ENCODE data around the gene PCDHGC4. TPM values are rescaled to one million over a fixed set of nuclear protein-coding genes. Genes with fewer than 3 reads are reported as not detected.
A peak's percentile ranks its signal among the peaks of the same experiment; 100 is the strongest.

Gene PCDHGC4
- total and polyA plus RNA-seq, 2 of the 8 experiments (the other 6 are each of a cell fraction or from before 2014, with no cell fraction given) = 2.1 to 2.4 TPM

DNA sequence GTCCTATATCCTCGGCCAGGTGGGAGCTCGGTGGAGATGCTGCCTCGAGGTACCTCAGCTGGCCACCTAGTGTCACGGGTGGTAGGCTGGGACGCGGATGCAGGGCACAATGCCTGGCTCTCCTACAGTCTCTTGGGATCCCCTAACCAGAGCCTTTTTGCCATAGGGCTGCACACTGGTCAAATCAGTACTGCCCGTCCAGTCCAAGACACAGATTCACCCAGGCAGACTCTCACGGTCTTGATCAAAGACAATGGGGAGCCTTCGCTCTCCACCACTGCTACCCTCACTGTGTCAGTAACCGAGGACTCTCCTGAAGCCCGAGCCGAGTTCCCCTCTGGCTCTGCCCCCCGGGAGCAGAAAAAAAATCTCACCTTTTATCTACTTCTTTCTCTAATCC lies 7.0 kb upstream of the PCDHGC4 start:
- Histone ChIP-seq H3K14ac (ENCODE audit: insufficient read length) (no peak overlapping the region), H4K91ac (replicated peaks; ENCODE audit: insufficient read length, low read length) (no peak overlapping the region), H3K23ac (ENCODE audit: insufficient read length) (no peak overlapping the region), H2BK20ac (ENCODE audit: low read length) (no peak overlapping the region), H3K36me3 (ENCODE audit: control insufficient read depth in 2 of 4, insufficient read depth in 4 of 4, low read length in 3 of 4) (no peaks in the 10 kb centered on the region), H2BK15ac (ENCODE audit: low read length) (no peak overlapping the region), H3K4me3 (ENCODE audit: extremely low read depth in 1 of 4, insufficient read depth in 2 of 4, low read depth in 3 of 4, low read length in 4 of 4) (peak overlapping the region in 1 of 4 experiments; percentile 41; a peak in 2 of 8 replicates), H3K27ac (ENCODE audit: low read depth, low read length) (no peak overlapping the region), H2BK5ac (ENCODE audit: low read depth, low read length) (no peak overlapping the region), H3K79me1 (ENCODE audit: low read depth, low read length) (no peaks in the 10 kb centered on the region), H3K18ac (ENCODE audit: extremely low read depth, low read length) (no peak overlapping the region), H3K4me2 (ENCODE audit: insufficient read depth in 1 of 2, low read depth in 2 of 2, low read length in 2 of 2) (peak overlapping the region; percentile 30; a peak in 3 of 4 replicates), H4K8ac (ENCODE audit: extremely low read depth, insufficient read depth, low read length) (no peak overlapping the region; the same call in 1 of the 2 replicates), H3K9me3 (ENCODE audit: insufficient read depth in 2 of 2, low read depth in 1 of 2, low read length in 1 of 2) (no peaks in the 10 kb centered on the region), H3K4me1 (replicated peaks in 1 of 4; ENCODE audit: control insufficient read depth in 3 of 4, insufficient read depth in 4 of 4, low read length in 3 of 4) (peaks cover 0 to 5% (median 3%) of the 10 kb centered on the region in 4 experiments; a peak in 4 of 7 replicates), H2BK12ac (ENCODE audit: low read depth, low read length) (no peak overlapping the region), H2AK5ac (ENCODE audit: low read depth, low read length) (no peak overlapping the region), H3K56ac (replicated peaks; ENCODE audit: insufficient read length, low read depth, low read length) (no peak overlapping the region), H4K5ac (ENCODE audit: insufficient read length, low read depth, low read length) (no peak overlapping the region), H2BK120ac (replicated peaks; ENCODE audit: low read depth, low read length) (no peak overlapping the region), H3K27me3 (replicated peaks in 1 of 4; ENCODE audit: control insufficient read depth in 3 of 4, extremely low read depth in 1 of 4, insufficient read depth in 3 of 4, low read length in 3 of 4) (peaks cover 11 to 24% (median 23%) of the 10 kb centered on the region in 4 experiments), H4K20me1 (replicated peaks in 1 of 2; ENCODE audit: control insufficient read depth in 1 of 2, insufficient read depth in 2 of 2, low read length in 2 of 2) (peaks cover 0 to 14% of the 10 kb centered on the region in 2 experiments), H3K9ac (replicated peaks in 1 of 4; ENCODE audit: extremely low read depth in 1 of 4, low read depth in 3 of 4, low read length in 3 of 4) (no peak overlapping the region), H3K79me2 (ENCODE audit: control insufficient read depth in 1 of 2, insufficient read depth in 2 of 2, low read length in 2 of 2) (no peaks in the 10 kb centered on the region), H2AFZ (ENCODE audit: low read length) (no peak overlapping the region), H3K4ac (replicated peaks; ENCODE audit: insufficient read length, low read depth, low read length) (no peak overlapping the region), H3K23me2 (ENCODE audit: low read depth, low read length) (no peaks in the 10 kb centered on the region; the same call in 1 of the 2 replicates)
- DNase-seq (ENCODE audit: low read depth in 1 of 2, low spot score in 2 of 2) (no peak), FAIRE-seq (no peak)
- ChIA-PET CTCF (ENCODE audit: partially characterized antibody) (interaction anchor here (0.7 to 8.6 kb wide), 49 partner anchors 8 to 342 kb away, joined by 3 to 218 read pairs (median 5); partner anchors contain the start of genes PCDHB10, PCDHB12, PCDHB14 and PCDHB15), POLR2A (ENCODE audit: partially characterized antibody) (interaction anchor here (1.0 to 1.6 kb wide), 5 partner anchors 12 to 64 kb away, joined by 3 to 5 read pairs (median 3); partner anchors contain the start of gene PCDHGB7)
- 85% methylated on average over 13 of the region's 13 CpGs; no CpG with 5 or more reads in 1 of the 2 experiments for WGBS, 2 experiments (ENCODE audit: extremely low coverage in 1 of 2, insufficient coverage in 1 of 2, insufficient read length in 1 of 2, insufficient replicate concordance in 2 of 2, low coverage in 1 of 2, low lambda C conversion rate in 2 of 2, missing lambda C conversion rate in 1 of 2)
- TF ChIP-seq PHF8 (conservative IDR thresholded peaks at IDR 0.05; ENCODE audit: low read depth, low read length) = no peak
- TF ChIP-seq HDAC2 (IDR thresholded peaks at IDR 0.05; ENCODE audit: borderline replicate concordance in 1 of 2, low read depth in 2 of 2, low read length in 2 of 2) = no peak
- no peak for TF ChIP-seq CBX8 (IDR thresholded peaks at IDR 0.05; ENCODE audit: borderline replicate concordance, low read depth, low read length)
- TF ChIP-seq HDAC6 (IDR thresholded peaks at IDR 0.05; ENCODE audit: low read depth, low read length) = no peak
- no peak for TF ChIP-seq TAF7 (optimal IDR thresholded peaks at IDR 0.05; ENCODE audit: borderline replicate concordance, low read depth, low read length)
- no peak for TF ChIP-seq SRF (IDR thresholded peaks at IDR 0.05; ENCODE audit: low read depth, low read length)
- TF ChIP-seq POLR2A (IDR thresholded peaks at IDR 0.05; ENCODE audit: control extremely low read depth in 1 of 2, low read depth in 2 of 2, low read length in 2 of 2) = no peak
- no peak for TF ChIP-seq NANOG (IDR thresholded peaks at IDR 0.05; ENCODE audit: insufficient read depth, low read depth, low read length, poor library complexity, severe bottlenecking)
- TF ChIP-seq GTF2F1 (IDR thresholded peaks at IDR 0.05; ENCODE audit: borderline replicate concordance, low read depth, low read length) = no peak
- TF ChIP-seq NRF1 (IDR thresholded peaks at IDR 0.05; ENCODE audit: low read depth, low read length) = no peak
- TF ChIP-seq, protein P1, sequence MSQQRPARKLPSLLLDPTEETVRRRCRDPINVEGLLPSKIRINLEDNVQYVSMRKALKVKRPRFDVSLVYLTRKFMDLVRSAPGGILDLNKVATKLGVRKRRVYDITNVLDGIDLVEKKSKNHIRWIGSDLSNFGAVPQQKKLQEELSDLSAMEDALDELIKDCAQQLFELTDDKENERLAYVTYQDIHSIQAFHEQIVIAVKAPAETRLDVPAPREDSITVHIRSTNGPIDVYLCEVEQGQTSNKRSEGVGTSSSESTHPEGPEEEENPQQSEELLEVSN (IDR thresholded peaks at IDR 0.05) = no peak
- TF ChIP-seq CHD2 (IDR thresholded peaks at IDR 0.05; ENCODE audit: low read length) = no peak
- no peak for TF ChIP-seq CTBP2 (IDR thresholded peaks at IDR 0.05; ENCODE audit: borderline replicate concordance, insufficient read depth, insufficient read length, low read length)
